ENCODE data around the gene CFAP410.

CFAP410 gene

DNA sequence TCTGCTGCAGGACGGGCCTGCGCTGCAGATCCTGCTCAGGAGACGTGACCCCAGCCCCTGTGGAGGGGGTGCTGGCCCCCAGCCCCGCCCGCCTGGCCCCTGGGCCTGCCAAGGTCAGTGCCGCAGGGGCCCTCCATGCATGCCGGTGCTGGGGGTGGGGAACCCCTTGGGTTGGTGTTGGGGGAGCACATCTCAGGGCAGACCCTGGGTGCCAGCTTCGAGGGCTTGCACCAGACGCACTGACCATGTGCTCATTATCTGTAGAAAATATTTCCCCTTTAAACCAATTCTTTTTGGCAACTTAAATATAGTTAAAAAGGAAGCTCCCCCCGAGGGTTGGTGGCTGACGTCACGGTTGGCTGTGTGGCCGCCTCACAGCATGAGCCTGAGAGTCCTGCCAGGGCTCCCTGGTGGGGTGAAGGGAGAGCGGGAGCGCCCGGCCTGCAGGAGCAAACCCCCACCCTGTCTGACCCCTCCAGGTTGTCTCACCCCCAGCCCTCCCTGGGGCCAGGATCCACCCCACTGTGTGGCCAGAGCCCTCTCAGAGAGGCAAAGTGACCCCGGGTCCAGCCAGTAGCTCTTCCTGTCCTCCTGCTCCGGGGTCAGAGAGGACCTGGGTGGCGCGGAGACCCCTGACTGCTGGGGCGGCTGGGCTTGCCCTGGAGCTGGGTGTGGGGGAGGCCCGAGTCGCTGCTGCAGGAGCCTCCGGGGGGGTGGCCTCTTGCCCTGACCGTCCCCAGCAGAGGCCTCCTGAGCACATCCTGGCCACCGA is 44.6 kb downstream of the CFAP410 start:
- no peak for DNase-seq (ENCODE audit: low spot score)
- TF ChIP-seq, protein P1, sequence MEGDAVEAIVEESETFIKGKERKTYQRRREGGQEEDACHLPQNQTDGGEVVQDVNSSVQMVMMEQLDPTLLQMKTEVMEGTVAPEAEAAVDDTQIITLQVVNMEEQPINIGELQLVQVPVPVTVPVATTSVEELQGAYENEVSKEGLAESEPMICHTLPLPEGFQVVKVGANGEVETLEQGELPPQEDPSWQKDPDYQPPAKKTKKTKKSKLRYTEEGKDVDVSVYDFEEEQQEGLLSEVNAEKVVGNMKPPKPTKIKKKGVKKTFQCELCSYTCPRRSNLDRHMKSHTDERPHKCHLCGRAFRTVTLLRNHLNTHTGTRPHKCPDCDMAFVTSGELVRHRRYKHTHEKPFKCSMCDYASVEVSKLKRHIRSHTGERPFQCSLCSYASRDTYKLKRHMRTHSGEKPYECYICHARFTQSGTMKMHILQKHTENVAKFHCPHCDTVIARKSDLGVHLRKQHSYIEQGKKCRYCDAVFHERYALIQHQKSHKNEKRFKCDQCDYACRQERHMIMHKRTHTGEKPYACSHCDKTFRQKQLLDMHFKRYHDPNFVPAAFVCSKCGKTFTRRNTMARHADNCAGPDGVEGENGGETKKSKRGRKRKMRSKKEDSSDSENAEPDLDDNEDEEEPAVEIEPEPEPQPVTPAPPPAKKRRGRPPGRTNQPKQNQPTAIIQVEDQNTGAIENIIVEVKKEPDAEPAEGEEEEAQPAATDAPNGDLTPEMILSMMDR (IDR thresholded peaks at IDR 0.05; ENCODE audit: extremely low read depth, missing control alignments), result no peak

DNA sequence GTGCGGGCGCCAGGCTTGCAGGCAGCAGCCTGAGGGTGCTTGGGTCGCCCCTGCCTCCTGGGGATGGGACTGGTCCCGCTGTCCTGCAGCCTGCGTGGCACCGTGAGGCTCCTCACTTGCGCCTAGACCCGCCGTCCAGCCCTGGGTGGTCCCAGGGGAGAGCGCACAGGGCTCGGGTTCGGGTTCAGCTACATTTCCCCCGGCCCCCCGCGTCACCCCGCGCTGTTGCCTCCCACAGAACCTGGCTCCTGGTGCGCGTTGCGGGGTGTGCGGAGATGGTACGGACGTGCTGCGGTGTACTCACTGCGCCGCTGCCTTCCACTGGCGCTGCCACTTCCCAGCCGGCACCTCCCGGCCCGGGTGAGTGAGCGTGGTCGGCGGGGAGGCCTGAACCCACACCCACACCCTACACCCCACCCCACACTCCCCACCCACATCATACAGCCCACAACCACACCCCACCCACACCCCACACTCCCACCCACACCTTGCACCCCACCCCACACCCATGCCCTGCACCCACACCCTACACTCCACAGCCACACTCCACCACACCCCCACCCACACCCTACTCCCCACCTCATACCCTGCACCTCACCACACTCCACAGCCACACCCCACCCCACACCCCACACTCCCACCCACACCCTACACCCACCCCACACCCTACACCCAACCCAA is 45.5 kb downstream of the CFAP410 start:
- DNase-seq (ENCODE audit: low spot score), result no peak
- TF ChIP-seq, protein P1 (IDR thresholded peaks at IDR 0.05; ENCODE audit: extremely low read depth, missing control alignments), result no peak

DNA sequence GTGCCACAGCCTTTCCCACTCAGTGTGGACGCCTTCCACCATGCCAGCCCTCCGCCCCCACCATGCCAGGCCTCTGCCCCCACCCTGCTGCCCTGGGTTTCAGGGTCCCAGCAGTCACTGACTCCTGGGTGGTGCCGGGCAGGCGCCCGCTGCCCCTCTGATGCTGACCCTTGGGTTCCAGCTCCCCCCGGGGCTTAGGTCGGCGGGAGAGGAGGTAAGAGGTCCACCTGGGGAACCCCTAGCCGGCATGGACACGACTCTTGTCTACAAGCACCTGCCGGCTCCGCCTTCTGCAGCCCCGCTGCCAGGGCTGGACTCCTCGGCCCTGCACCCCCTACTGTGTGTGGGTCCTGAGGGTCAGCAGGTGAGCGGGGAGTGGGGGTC is 46.4 kb downstream of the CFAP410 start:
- TF ChIP-seq, protein P1 (IDR thresholded peaks at IDR 0.05; ENCODE audit: extremely low read depth, missing control alignments), result no peak
- DNase-seq (ENCODE audit: low spot score), result no peak

DNA sequence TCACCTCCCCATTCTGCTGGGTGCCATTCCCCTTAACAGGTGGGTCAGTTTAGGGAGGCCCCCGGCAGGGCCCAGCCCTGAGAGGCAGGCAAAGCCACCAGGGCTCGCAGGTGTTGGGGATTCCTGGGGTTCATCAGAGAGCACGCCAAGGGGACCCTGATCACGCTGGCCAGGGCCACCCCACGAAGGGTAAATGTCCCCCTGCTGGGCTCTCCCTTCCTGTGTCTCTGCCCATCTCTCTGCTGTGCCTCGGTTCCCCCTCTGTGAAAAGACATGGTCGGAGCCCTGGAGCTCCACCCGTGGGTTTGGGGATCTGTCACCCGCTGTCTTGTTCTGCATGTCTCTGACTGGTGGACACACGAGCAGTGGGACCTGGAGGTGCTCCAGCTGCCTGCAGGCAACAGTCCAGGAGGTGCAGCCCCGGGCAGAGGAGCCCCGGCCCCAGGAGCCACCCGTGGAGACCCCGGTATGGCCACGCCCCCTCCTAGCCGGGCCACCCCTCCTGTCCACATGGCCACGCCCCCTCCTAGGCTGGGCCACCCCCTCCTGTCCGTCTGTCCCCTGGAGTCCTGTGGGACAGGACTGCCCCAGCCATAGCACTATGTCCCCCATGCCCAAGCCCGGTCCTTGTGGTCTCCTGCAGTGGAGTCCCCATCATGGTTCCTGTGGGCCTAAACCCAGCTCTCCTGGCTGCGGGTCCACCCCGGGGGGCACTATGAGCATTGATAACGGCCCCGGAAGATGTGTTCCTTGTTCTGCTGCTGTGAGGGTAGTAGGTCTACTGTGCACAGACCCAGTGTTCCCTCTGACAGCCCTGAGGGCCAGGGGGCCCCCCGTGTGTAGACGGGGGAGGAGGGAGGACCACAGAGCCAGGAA is 47.0 kb downstream of the CFAP410 start:
- TF ChIP-seq, protein P1 (IDR thresholded peaks at IDR 0.05; ENCODE audit: extremely low read depth, missing control alignments), result no peak
- no peak for DNase-seq (ENCODE audit: low spot score)

DNA sequence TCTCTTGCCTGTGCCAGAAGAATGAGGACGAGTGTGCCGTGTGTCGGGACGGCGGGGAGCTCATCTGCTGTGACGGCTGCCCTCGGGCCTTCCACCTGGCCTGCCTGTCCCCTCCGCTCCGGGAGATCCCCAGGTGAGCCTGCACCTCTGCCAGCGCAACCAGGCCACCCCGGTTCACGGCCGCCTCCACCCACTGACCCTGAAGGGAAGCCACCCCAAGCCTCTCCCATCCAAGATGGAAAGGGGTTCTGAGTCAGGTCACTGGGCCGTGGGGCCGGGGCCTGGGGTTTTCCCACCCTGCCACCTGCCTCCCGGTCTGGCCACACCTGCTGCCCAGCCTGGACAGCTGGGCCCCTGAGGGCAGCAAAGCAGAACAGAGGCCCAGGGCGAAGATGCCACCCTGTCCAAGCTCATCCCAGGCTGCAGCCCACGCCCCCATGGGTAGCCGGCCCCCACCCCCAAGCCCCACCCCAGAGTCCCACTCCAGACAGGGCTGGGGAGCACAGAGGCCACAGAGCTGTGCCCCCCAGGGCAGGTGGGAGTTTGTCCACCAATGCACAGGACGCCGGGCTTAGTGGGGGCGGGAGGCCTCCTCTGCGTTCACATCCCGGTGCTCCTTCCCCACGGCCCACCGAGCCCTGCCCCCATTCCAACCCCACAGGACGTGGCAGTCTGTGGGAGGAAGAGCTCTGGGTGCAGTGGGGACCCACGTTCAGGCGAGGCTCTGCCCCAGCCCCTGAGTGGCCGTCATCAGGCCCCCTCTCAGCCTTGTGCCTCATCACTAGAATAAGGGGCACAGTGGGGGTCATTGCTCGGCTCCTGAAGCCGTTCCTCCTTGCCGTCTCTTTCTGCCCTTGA is 47.9 kb downstream of the CFAP410 start:
- TF ChIP-seq, protein P1 (IDR thresholded peaks at IDR 0.05; ENCODE audit: extremely low read depth, missing control alignments), result no peak
- no peak for DNase-seq (ENCODE audit: low spot score)

DNA sequence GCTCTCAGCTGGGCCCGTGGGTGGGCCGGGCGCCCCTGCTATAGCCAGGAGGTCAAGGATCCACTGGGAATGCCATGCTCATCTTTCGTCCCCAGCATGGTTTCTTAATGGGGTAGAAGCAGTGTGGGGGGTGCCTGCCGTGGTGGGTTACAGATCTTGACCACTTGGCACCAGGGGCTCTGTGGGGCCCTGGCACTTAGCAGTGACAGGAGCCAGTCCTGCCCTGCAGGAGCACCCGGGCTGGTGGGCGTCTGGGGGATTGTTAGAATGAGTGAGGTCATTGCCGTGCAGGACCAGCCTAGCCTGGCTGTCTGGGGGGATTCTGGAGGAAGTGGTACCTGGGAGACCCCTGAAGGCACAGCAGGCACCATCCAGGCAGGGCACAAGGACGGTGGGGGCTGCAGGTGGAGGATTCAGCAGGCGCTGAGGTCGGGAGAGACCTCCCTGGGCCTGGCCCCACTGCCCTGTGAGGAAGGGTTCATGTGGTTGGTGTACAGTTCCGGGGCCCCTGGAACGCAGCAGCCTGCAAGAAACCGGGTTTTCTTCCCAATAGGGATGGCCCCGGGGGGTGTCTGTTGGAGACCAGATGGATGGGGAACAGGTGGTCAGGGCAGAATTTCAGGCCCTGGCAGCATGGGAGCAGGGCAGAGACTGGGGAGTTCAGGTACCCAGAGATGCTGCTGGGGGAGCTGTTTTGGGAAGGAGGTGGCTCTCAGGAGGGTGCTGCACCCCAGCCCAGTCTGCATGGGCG is 48.7 kb downstream of the CFAP410 start:
- DNase-seq (ENCODE audit: low spot score), result no peak
- TF ChIP-seq, protein P1 (IDR thresholded peaks at IDR 0.05; ENCODE audit: extremely low read depth, missing control alignments), result no peak
